ENCODE data around the gene RPP25.
"Not testable (repeated sequence)": the region's sequence is repeated elsewhere in the genome, so short reads cannot be mapped to it uniquely, and the experiment has no call there.

The RPP25 gene

DNA sequence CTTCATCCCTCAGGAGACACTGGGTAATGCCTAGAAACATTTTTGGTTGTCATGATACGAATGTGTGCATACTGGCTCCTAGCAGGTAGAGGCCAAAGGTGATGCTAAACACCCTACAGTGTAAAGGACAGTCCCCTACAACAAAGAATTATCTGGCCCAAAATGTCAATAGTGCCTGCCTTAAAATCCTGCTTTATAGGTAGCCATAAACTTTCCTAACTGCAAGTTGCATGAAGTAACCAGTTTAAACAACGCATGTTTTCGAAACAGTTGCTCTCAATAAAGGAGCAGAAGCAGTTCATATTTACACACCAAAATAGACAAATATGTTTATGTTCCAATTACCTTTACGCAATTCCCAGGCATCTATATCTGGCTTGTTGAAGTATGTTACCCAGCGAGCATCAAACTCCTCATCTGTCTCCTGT, 27.8 kb downstream of the RPP25 start:
- in situ Hi-C loops (cut with MboI; ENCODE audit: low sequenced_read_pairs) = no loop called here

DNA sequence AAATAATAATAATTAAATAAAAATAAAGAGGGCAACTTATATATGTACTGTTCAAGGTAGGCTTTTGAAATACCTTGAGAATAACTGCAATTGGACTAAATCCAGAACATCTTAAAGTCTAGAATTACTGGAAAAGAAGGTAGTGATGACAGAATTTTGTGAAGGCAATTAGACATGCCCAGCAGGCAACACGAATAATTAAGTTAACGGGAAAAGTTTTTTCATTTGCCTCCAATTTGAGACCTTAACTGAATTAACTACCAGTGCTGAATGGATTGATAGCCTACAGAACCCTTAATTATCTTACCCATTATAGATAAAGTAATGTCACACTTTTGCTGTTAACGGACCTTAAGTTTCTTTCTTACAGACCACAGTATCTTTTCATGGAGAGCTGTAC, 32.0 kb downstream of the RPP25 start:
- in situ Hi-C loops (cut with MboI; ENCODE audit: low sequenced_read_pairs) = no loop called here

DNA sequence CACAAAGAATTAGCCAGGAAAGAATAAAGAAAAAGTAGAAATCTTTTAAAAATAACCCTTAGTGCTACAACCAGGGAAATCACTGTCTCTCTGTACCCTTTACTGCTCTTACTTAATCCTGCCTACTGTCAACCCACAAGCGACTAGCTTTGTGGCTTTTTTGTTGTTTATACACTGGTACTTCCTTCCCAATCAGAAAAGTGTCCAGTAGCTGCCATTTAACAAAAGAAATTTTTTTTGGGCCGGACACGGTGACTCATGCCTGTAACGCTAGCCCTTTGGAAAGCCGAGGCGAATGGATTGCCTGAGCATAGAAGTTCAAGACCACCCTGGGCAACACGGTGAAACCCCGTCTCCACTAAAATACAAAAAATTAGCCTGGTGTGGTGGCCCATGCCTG, 36.1 kb downstream of the RPP25 start:
- in situ Hi-C loops (cut with MboI; ENCODE audit: low sequenced_read_pairs) = no loop called here

DNA sequence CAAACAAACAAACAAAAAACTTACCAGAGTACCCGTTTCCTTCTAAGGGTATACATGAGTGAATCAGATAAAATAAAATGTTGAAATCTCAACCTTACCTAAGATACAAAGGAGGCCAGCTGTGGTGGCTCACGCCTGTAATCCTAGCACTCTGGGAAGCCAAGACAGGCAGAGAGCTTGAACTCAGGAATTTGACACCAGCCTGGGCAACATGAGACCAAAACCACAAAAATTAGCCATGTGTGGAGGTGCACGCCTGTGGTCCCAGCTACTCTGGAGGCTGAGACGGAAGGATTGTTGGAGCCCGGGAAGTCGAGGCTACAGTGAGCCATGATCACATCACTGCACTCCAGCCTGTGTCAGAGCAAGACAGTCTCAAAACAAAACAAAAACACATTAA, 38.9 kb downstream of the RPP25 start:
- in situ Hi-C loops (cut with MboI; ENCODE audit: low sequenced_read_pairs) = no loop called here

DNA sequence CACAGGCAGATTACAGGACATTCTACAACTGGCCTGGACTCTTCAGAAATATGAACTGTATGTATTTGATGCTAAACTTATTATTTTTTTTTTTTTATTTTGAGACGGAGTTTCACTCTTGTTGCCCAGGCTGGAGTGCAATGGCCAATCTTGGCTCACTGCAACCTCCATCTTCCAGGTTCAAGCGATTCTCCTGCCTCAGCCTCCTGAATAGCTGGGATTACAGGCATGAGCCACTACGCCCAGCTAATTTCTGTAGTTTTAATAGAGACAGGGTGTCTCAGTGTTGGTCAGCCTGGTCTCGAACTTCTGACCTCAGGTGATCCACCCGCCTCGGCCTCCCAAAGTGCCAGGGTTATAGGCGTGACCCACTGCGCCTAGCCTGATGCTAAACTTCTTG, 42.8 kb downstream of the RPP25 start:
- in situ Hi-C loops (cut with MboI; ENCODE audit: low sequenced_read_pairs) = not testable (repeated sequence)

DNA sequence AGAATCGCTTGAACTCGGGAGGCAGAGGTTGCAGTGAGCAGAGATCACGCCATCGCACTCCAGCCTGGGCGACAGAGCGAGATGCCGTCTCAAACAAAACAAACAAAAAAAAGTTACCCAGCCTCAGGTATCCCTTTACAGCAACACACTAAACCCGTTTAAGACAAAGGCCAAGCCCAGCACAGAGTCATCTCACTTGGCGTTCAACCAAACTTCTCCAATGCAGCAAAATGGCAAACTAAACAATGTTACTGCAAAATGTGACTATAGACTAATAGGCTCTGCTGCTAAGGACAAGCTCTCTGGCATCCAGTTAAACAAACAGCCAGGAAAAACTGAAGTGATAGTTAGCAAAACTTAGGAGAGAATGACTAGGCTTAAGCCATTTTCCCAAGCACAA, 43.5 kb downstream of the RPP25 start:
- in situ Hi-C loops (cut with MboI; ENCODE audit: low sequenced_read_pairs) = no loop called here

DNA sequence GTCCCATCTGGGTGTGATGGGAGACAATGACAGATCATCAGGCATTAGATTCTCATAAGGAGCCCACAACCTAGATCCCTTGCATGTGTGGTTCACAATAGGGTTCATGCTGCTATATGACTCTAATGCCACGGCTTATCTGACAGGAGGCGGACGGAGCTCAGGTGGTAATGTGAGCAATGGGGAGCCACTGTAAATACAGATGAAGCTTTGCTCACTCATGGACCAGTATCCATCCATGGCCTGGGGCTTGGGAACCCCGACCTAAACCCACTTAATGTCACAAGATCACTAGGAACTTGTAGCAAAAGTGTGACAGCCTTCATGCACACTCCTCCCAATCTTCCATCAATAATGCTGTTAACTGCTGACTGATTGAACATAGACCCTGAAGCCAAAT, 47.9 kb downstream of the RPP25 start:
- in situ Hi-C loops (cut with MboI; ENCODE audit: low sequenced_read_pairs) = no loop called here

DNA sequence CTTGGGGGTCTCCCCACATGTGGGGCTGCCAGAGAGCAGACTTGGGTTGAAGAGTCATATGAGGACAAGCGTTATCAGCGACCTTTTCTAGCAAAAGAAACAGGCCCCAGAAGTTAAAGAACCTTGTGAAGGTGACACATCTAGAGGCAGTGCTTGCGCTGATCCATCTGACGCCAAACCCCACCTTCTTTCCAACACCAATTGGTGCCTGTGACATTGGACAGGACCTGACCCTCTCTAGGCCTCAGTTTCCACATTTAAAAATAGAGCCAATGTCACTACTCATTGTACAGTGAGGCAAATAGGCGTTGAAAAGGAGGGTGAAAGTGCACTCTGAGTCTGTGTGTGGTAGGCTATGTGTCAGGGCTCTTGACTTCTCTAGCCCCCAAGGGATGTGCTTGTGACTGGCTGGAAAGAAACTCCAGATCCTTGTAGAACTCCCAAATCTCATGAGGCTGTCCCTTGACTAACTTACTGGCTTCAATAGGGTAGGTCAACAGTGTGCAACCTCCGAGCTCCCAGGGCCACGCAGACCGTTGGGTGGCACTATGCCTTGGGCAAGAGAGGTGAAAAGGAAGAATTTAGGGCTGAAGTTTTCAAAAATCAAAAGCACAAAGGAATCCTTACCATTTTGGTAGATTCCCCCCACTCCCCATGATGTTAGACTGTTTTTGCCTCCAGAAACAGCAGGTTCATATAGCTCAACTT, 49.3 kb downstream of the RPP25 start:
- in situ Hi-C loops (cut with MboI; ENCODE audit: low sequenced_read_pairs) = no loop called here

DNA sequence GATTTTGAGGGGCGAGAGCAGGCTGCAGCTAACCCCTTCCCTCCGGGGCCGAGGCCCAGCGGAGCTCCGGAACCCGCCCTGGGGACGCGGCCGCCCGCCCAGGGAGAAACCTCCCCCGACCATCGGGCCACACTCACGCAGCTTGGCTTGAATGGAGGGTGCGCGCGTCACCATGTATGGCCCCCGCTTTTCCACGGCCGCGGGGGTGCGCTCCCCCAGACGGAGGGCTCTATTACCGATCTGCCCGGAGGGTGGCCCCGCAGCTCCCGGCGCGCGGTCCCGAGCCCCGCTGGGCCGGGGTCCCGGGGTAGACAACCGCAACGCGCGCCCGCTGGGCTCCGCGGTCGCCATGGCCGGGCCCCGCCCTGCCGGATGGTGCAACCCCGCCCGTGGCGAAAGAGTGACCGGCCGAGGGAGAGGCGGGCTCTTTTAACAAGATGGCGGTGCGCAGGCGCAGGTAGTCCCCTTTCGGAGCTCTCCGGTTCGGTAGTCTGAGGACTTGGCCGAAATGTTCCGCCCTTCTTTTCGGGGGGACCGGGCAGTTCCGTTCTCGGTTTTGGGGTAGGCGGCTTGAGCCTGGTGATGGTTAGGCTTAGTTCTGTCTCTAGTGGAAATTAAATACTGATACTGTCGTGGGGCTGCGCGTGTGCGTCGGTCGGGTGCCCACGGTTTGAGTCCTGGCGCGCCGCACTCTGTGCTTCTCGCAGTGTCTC, 50.0 kb downstream of the RPP25 start, which contains the start of gene FAM219B:
TSS of gene FAM219B (minus strand) at position 402 of the 713 bp plus-strand sequence. CDS start at position 351, 51 bp downstream.
- in situ Hi-C loops (cut with MboI; ENCODE audit: low sequenced_read_pairs) = no loop called here

DNA sequence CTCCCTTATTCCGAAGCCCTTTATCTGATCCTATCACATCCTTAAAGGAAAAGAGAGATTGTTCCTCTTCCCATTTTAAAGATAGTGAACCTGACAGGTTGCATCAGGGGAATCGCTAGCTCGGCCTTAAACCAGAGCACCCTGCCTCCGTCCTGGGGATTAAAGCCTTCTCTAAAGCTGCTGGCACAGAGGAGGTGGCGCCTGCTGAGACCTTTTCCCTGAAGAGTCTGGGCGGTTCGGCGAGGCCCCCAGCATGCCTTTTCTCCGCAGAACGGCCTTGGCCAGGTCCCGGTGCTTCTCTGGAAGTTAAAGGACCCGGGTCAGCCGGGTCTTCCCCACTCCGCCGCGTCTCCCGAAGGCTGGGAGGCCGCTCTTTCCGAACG, 50.5 kb downstream of the RPP25 start:
- in situ Hi-C loops (cut with MboI; ENCODE audit: low sequenced_read_pairs) = no loop called here

Measured in HL-60/S4 (cell line).